Measurements from ENCODE around the gene SAMD9L.

SAMD9L gene

DNA sequence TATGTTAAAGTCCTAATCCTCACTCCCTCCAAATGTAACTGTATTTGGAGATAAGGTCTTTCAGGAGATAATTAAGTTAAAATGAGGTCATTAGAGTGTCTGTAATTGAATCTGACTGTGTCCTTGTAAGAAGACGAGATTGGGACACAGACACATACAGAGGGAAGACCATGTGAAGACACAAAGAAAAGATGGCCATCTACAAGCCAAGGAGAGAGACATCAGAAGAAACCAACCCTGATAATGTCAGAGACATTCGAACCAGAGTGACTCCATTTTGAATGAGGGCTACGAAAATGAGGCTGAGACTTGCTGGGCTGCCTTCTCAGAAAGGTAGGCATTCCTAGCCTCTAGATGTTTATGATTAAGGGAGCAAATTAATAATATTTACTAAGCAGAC is 542 bp upstream of the SAMD9L start:
- TF ChIP-seq, protein P1, sequence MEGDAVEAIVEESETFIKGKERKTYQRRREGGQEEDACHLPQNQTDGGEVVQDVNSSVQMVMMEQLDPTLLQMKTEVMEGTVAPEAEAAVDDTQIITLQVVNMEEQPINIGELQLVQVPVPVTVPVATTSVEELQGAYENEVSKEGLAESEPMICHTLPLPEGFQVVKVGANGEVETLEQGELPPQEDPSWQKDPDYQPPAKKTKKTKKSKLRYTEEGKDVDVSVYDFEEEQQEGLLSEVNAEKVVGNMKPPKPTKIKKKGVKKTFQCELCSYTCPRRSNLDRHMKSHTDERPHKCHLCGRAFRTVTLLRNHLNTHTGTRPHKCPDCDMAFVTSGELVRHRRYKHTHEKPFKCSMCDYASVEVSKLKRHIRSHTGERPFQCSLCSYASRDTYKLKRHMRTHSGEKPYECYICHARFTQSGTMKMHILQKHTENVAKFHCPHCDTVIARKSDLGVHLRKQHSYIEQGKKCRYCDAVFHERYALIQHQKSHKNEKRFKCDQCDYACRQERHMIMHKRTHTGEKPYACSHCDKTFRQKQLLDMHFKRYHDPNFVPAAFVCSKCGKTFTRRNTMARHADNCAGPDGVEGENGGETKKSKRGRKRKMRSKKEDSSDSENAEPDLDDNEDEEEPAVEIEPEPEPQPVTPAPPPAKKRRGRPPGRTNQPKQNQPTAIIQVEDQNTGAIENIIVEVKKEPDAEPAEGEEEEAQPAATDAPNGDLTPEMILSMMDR (IDR thresholded peaks at IDR 0.05; ENCODE audit: low read depth, low read length) = no peak
- H3K36me3 ChIP-seq = no peaks in the 10 kb centered on the region
- no peak overlapping the region for H3K4me3 ChIP-seq (ENCODE audit: low read depth, low read length)
- no peak for DNase-seq
- no peaks in the 10 kb centered on the region for H3K4me1 ChIP-seq
- no peaks in the 10 kb centered on the region for H3K9me3 ChIP-seq
- peaks cover 14% of the 10 kb centered on the region for H3K27me3 ChIP-seq

DNA sequence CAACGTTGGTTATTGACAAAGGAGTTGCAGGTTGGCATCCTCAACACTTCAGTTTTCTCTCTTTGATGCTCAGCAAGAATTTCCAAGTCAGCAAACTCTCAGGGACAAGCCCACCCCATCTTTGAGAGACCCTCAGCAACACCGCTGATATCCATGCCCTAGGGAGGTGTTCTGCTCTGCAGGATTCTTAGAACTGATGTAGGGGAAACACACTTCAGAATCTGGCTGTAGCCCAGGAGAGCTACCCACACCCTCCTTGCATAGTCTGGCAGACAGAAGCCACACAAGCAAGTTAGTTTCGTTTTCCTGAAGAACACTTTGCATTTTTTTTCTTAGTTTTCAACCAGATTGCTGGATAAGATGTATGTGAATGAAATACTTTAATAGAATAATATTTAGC is 822 bp downstream of the SAMD9L start:
- TF ChIP-seq, protein P1 (IDR thresholded peaks at IDR 0.05; ENCODE audit: low read depth, low read length) = no peak
- no peaks in the 10 kb centered on the region for H3K4me1 ChIP-seq
- DNase-seq = no peak
- H3K36me3 ChIP-seq = no peaks in the 10 kb centered on the region
- peaks cover 14% of the 10 kb centered on the region for H3K27me3 ChIP-seq
- H3K4me3 ChIP-seq (ENCODE audit: low read depth, low read length) = no peak overlapping the region
- H3K9me3 ChIP-seq = no peaks in the 10 kb centered on the region

DNA sequence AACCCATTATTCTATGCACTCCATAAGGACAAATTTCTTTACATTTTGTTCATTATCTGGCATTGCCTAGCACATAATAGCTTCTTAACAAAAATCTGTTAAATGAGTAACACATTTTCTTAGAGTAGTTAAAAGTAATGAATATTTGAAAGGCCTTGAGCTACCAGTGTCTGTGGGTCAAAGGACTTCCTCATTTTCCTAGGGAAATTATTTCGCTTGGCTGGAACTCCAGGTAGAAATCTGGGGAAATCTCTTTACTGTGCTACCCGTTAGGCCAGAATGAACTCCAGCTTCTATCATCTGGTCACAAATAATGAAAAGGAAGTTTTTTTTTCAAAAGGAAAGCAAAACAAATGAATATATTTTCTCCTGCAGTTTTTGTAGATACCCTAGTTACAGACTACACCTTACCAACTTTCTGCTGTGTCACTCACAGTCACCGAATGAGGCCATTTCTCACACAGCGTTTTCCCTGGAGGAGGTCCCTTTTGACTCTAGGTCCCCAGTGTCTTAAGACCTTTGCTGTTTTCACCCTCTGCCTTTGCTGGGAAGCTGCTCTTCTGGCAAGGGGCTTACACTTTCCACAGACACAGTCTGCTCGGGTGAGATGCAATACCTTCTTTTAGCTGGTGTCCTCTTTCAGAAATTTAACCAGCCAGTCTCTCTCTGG is 1.6 kb downstream of the SAMD9L start:
- no peaks in the 10 kb centered on the region for H3K9me3 ChIP-seq
- TF ChIP-seq, protein P1 (IDR thresholded peaks at IDR 0.05; ENCODE audit: low read depth, low read length) = no peak
- peaks cover 17% of the 10 kb centered on the region for H3K27me3 ChIP-seq
- H3K4me3 ChIP-seq (ENCODE audit: low read depth, low read length) = no peak overlapping the region
- H3K4me1 ChIP-seq = no peaks in the 10 kb centered on the region
- no peaks in the 10 kb centered on the region for H3K36me3 ChIP-seq
- DNase-seq = no peak

DNA sequence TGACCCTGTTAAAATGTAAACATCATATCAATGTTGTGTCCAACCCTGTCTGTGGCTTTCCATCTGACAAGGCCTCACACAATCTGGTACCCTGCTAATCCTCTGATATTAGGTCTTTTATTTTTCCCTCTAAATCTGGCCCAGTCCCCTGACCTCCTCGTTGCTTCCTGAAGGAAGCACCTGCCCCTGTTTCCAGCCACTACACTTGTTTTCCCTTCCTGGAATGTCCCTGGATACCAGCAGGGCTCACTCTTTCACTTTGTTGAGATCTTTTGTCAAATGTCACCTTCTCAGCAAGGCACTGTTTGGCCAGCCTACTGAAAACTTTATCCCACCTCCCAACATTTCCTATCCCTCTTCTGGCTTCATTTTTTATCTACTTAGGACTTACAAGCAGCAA is 2.1 kb downstream of the SAMD9L start:
- H3K9me3 ChIP-seq = no peaks in the 10 kb centered on the region
- TF ChIP-seq, protein P1 (IDR thresholded peaks at IDR 0.05; ENCODE audit: low read depth, low read length) = no peak
- H3K27me3 ChIP-seq = peaks cover 16% of the 10 kb centered on the region
- no peaks in the 10 kb centered on the region for H3K36me3 ChIP-seq
- DNase-seq = no peak
- H3K4me1 ChIP-seq = no peaks in the 10 kb centered on the region
- H3K4me3 ChIP-seq (ENCODE audit: low read depth, low read length) = no peak overlapping the region

DNA sequence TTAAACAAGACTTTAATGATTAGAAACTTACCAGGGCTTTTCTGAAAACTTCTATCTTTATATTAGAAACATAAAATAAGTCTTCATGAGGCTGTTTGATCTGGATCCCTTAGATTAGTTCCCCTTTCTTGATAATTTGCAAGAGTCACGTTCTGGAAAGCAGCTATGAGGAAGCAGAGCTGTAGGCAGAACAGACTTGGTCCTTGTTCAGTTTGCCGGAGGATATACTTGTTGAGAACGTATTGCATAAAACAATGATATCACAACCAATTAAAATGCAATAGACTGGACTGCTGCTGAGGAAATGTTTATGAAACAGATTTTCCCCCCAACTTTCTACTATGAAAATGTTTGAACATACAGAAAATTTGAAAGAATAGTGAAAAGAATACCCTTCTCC is 2.8 kb downstream of the SAMD9L start:
- Histone ChIP-seq H3K27me3 (peaks cover 16% of the 10 kb centered on the region), H3K4me1 (no peaks in the 10 kb centered on the region), H3K4me3 (ENCODE audit: low read depth, low read length) (no peak overlapping the region), H3K36me3 (no peaks in the 10 kb centered on the region), H3K9me3 (no peaks in the 10 kb centered on the region)
- DNase-seq = no peak
- TF ChIP-seq, protein P1 (IDR thresholded peaks at IDR 0.05; ENCODE audit: low read depth, low read length) = no peak

DNA sequence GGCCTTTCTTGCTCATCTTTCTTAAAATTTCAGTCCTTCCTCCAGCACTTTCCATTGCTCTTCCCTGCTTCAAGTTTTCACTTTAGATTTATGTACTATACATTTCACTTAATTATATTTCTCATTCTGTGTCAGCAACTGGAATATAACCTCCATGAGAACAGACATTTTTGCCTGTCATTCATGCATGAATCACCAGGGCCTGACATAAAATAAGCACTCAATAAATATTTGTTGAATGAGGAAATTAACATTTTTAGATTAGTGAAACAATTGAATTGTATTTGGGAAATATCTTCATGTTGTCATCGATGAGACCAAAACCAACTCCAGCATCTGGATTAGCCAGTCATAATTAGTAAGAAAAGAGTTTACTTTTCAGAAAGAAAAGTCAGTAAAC is 6.1 kb downstream of the SAMD9L start:
- Histone ChIP-seq H3K36me3 (no peaks in the 10 kb centered on the region), H3K27me3 (peaks cover 5% of the 10 kb centered on the region; the same call in 1 of the 2 replicates), H3K4me3 (ENCODE audit: low read depth, low read length) (no peak overlapping the region), H3K9me3 (no peaks in the 10 kb centered on the region), H3K4me1 (no peaks in the 10 kb centered on the region)
- TF ChIP-seq, protein P1 (IDR thresholded peaks at IDR 0.05; ENCODE audit: low read depth, low read length) = no peak
- DNase-seq = no peak
